IMR-90 (cell line): ENCODE data around the gene SPATA13. TPM values are rescaled to one million over a fixed set of nuclear protein-coding genes. Genes with fewer than 3 reads are reported as not detected.

Source experiments
- ATAC-seq: fragments of 200-7000 bp; cut with Tn5 transposase; 2 replicates; pipeline ENCODE4 v1.9.1; 2020; ENCODE audit warnings: low read depth, mild to moderate bottlenecking, moderate library complexity
- BruUV-seq: library from RNA; stranded (reverse); fragments of 400-500 nt; replicated peaks from 2 replicates; lab custom pipeline; 2021; lab: Mats Ljungman, UMichigan
- CTCF ChIA-PET: fragments of 300-600 bp; formaldehyde crosslinking; extraction: SDS; loops from one replicate; lab custom pipeline; 2021; ENCODE audit warnings: antibody characterized with exemption; lab: Yijun Ruan, JAX
- POLR2A ChIA-PET: fragments of 300-600 bp; sonication (Branson Sonifier 250); formaldehyde crosslinking; loops from one replicate; lab custom pipeline; 2022; ENCODE audit warnings: antibody characterized with exemption; ENCODE audit not compliant: unreplicated experiment; lab: Charles Lee
- DNase-seq: peaks from one replicate; pipeline ENCODE4 v3.0.0; 2013
- H2AFZ ChIP-seq: replicated peaks from 2 replicates; pipeline ENCODE3; 2013; ENCODE audit warnings: low read length, mild to moderate bottlenecking; ENCODE audit not compliant: poor library complexity
- H2AK5ac ChIP-seq: 2 replicates; pipeline ENCODE4 v1.6.1; 2013; ENCODE audit warnings: low read depth, low read length, inconsistent platforms
- H2AK9ac ChIP-seq: replicated peaks from 2 replicates; pipeline ENCODE3; 2013; ENCODE audit warnings: mild to moderate bottlenecking, low read depth, low read length, moderate library complexity; ENCODE audit not compliant: poor library complexity
- H2BK120ac ChIP-seq: 2 replicates; pipeline ENCODE4 v1.6.1; 2013; ENCODE audit warnings: low read depth, low read length, inconsistent platforms
- H2BK15ac ChIP-seq: 3 replicates; pipeline ENCODE4 v1.6.1; 2013; ENCODE audit warnings: low read depth, low read length, inconsistent platforms
- H2BK20ac ChIP-seq: 2 replicates; pipeline ENCODE4 v1.6.1; 2013; ENCODE audit warnings: low read depth, mild to moderate bottlenecking, inconsistent platforms, low read length, moderate library complexity
- H2BK5ac ChIP-seq: 2 replicates; pipeline ENCODE4 v1.6.1; 2013; ENCODE audit warnings: mild to moderate bottlenecking, low read depth, low read length, inconsistent platforms; ENCODE audit not compliant: poor library complexity, severe bottlenecking
- H3K14ac ChIP-seq: replicated peaks from 2 replicates; pipeline ENCODE4 v1.6.1; 2013; ENCODE audit warnings: low read depth, low read length, inconsistent platforms
- H3K18ac ChIP-seq: 2 replicates; pipeline ENCODE4 v1.6.1; 2013; ENCODE audit warnings: low read depth, low read length, control low read depth
- H3K23ac ChIP-seq: 2 replicates; pipeline ENCODE4 v1.6.1; 2013; ENCODE audit warnings: low read depth, low read length, inconsistent platforms
- H3K27ac ChIP-seq: 2 replicates; pipeline ENCODE4 v1.5.1; 2013; ENCODE audit warnings: mild to moderate bottlenecking, control low read depth, low read length; ENCODE audit not compliant: insufficient read depth
- H3K27me3 ChIP-seq: 2 replicates; pipeline ENCODE4 v1.6.1; 2013; ENCODE audit warnings: low read length; ENCODE audit not compliant: control insufficient read depth, insufficient read depth
- H3K36me3 ChIP-seq: 2 replicates; pipeline ENCODE4 v1.6.1; 2013; ENCODE audit warnings: low read length, mixed read lengths; ENCODE audit not compliant: control insufficient read depth, insufficient read depth
- H3K4ac ChIP-seq: 2 replicates; pipeline ENCODE4 v1.6.1; 2013; ENCODE audit warnings: low read depth, low read length, inconsistent platforms
- H3K4me1 ChIP-seq: 2 replicates; pipeline ENCODE4 v1.6.1; 2013; ENCODE audit warnings: low read length, mixed read lengths; ENCODE audit not compliant: control insufficient read depth, insufficient read depth
- H3K4me2 ChIP-seq: 2 replicates; pipeline ENCODE4 v1.6.1; 2013; ENCODE audit warnings: low read depth, mild to moderate bottlenecking, control low read depth, low read length, moderate library complexity
- H3K4me3 ChIP-seq: 2 replicates; pipeline ENCODE4 v1.5.1; 2013; ENCODE audit warnings: low read depth, mild to moderate bottlenecking, control low read depth, low read length, moderate library complexity; ENCODE audit not compliant: insufficient read depth
- H3K56ac ChIP-seq: 2 replicates; pipeline ENCODE4 v1.6.1; 2013; ENCODE audit warnings: low read length, inconsistent platforms; ENCODE audit not compliant: insufficient read depth; ENCODE audit errors: extremely low read depth
- H3K79me1 ChIP-seq, 2 experiments: 2 replicates each; pipeline ENCODE4 v1.6.1; 2013; ENCODE audit warnings: low read length in 2 of 2, inconsistent platforms in 1 of 2, low read depth in 1 of 2
- H3K9ac ChIP-seq: 2 replicates; pipeline ENCODE4 v1.6.1; 2013; ENCODE audit warnings: low read depth, low read length, control low read depth
- H3K9me1 ChIP-seq: 2 replicates; pipeline ENCODE4 v1.6.1; 2013; ENCODE audit warnings: low read length, inconsistent platforms; ENCODE audit not compliant: insufficient read depth
- H3K9me3 ChIP-seq: 2 replicates; pipeline ENCODE4 v1.6.1; 2013; ENCODE audit warnings: low read length; ENCODE audit not compliant: control insufficient read depth, insufficient read depth
- H4K20me1 ChIP-seq: 2 replicates; pipeline ENCODE4 v1.6.1; 2013; ENCODE audit warnings: low read length, inconsistent platforms; ENCODE audit not compliant: insufficient read depth
- H4K5ac ChIP-seq: 2 replicates; pipeline ENCODE4 v1.6.1; 2013; ENCODE audit warnings: mild to moderate bottlenecking, low read depth, low read length, control low read depth
- H4K8ac ChIP-seq, 2 experiments: 2 replicates each; pipeline ENCODE4 v1.6.1; 2013; ENCODE audit warnings: low read depth in 2 of 2, low read length in 2 of 2, control low read depth in 1 of 2, inconsistent platforms in 1 of 2
- H4K91ac ChIP-seq: 2 replicates; pipeline ENCODE4 v1.6.1; 2013; ENCODE audit warnings: low read depth, low read length, inconsistent platforms; ENCODE audit not compliant: insufficient read depth
- BHLHE40 ChIP-seq: fragments of 150-350 bp; IDR thresholded peaks from 2 replicates; pipeline ENCODE4 v1.6.1; 2016; ENCODE audit warnings: mild to moderate bottlenecking, low read depth, low read length
- CEBPB ChIP-seq: IDR thresholded peaks from 2 replicates; pipeline ENCODE4 v1.6.1; 2012; ENCODE audit warnings: low read depth, low read length, improper control_type of control experiment
- CHD1 ChIP-seq: IDR thresholded peaks from 2 replicates; pipeline ENCODE4 v1.6.1; 2012; ENCODE audit warnings: low read depth, low read length, improper control_type of control experiment
- FOS ChIP-seq: fragments of 150-350 bp; IDR thresholded peaks from 2 replicates; pipeline ENCODE4 v1.6.1; 2016; ENCODE audit warnings: low read depth, low read length
- MAFK ChIP-seq: IDR thresholded peaks from 2 replicates; pipeline ENCODE4 v1.6.1; 2012; ENCODE audit warnings: low read depth, low read length, improper control_type of control experiment
- MAZ ChIP-seq: IDR thresholded peaks from 2 replicates; pipeline ENCODE4 v1.6.1; 2012; ENCODE audit warnings: low read depth, mild to moderate bottlenecking, low read length, improper control_type of control experiment, moderate library complexity, borderline replicate concordance
- MXI1 ChIP-seq: IDR thresholded peaks from 2 replicates; pipeline ENCODE4 v1.6.1; 2012; ENCODE audit warnings: low read depth, mild to moderate bottlenecking, low read length, moderate library complexity, borderline replicate concordance
- NFE2L2 ChIP-seq: fragments of 150-350 bp; IDR thresholded peaks from 2 replicates; pipeline ENCODE4 v1.6.1; 2016; ENCODE audit warnings: low read depth, mild to moderate bottlenecking, low read length
- POLR2A ChIP-seq: IDR thresholded peaks from 2 replicates; pipeline ENCODE4 v1.6.1; 2012; ENCODE audit warnings: mild to moderate bottlenecking, low read depth, low read length
- RAD21 ChIP-seq: IDR thresholded peaks from 2 replicates; pipeline ENCODE4 v1.6.1; 2012; ENCODE audit warnings: low read length, improper control_type of control experiment
- RCOR1 ChIP-seq: IDR thresholded peaks from 2 replicates; pipeline ENCODE4 v1.6.1; 2012; ENCODE audit warnings: mild to moderate bottlenecking, low read length, improper control_type of control experiment; ENCODE audit not compliant: insufficient replicate concordance
- RFX5 ChIP-seq: IDR thresholded peaks from 2 replicates; pipeline ENCODE4 v1.8.0; 2012; ENCODE audit warnings: low read depth, mild to moderate bottlenecking, low read length, moderate library complexity
- SMC3 ChIP-seq: fragments of 150-350 bp; IDR thresholded peaks from 2 replicates; pipeline ENCODE4 v1.6.1; 2016; ENCODE audit warnings: low read depth, mild to moderate bottlenecking, antibody characterized with exemption, low read length, moderate library complexity
- WGBS, 2 experiments: methylation state at CpG; one replicate each; pipeline versions ENCODE4 v1.1.5 to v1.1.7; 2013; ENCODE audit warnings: missing lambda C conversion rate in 2 of 2; ENCODE audit not compliant: insufficient read length in 1 of 2; ENCODE audit errors: extremely low coverage in 2 of 2; 5-methylcytosine and 5-hydroxymethylcytosine counted together
- dilution Hi-C: fragments of 300-500 bp; cut with HindIII; formaldehyde crosslinking; loops from one replicate; pipeline ENCODE4 v1.14.3; 2018; ENCODE audit warnings: low sequenced_read_pairs; ENCODE audit not compliant: unreplicated experiment
- in situ Hi-C: fragments of 300-500 bp; cut with MboI; formaldehyde crosslinking; loops from 3 replicates; pipeline ENCODE4 v1.14.3; 2019; ENCODE audit warnings: low sequenced_read_pairs, inconsistent platforms, mixed read lengths
- intact Hi-C: fragments of 100-400 bp; cut with micrococcal nuclease; formaldehyde crosslinking; loops from 2 replicates; pipeline ENCODE4 v1.10.0; 2022
- polyA plus RNA-seq, 3 experiments: library from polyadenylated mRNA; depleted of rRNA; stranded (reverse); fragments of >200 nt; gene quantifications; 2 replicates each; pipeline ENCODE4 v1.2.3, GENCODE V29; 2012; ENCODE audit warnings: low replicate concordance in 1 of 3
- total RNA-seq: library from RNA; depleted of rRNA; stranded (reverse); fragments of >200 nt; gene quantifications from 2 replicates; pipeline ENCODE4 v1.2.3, GENCODE V29; 2012
- TF ChIP-seq, protein P1 (sequence below): fragments of 150-350 bp; IDR thresholded peaks from 2 replicates; pipeline ENCODE4 v1.6.1; 2016; ENCODE audit warnings: low read depth, mild to moderate bottlenecking, low read length, moderate library complexity, borderline replicate concordance
- TF ChIP-seq, protein P2 (sequence below): conservative IDR thresholded peaks from 2 replicates; pipeline ENCODE4 v1.5.1; 2012; ENCODE audit warnings: mild to moderate bottlenecking, low read depth, low read length, improper control_type of control experiment
- TF ChIP-seq, protein P3 (sequence below): fragments of 150-350 bp; IDR thresholded peaks from 2 replicates; pipeline ENCODE4 v1.6.1; 2017; ENCODE audit warnings: mild to moderate bottlenecking, antibody characterized with exemption, low read length, low read depth

Gene SPATA13
- total and polyA plus RNA-seq, 2 of the 4 experiments (the other 2 are of a cell fraction), result 10.5 to 12.5 TPM

DNA sequence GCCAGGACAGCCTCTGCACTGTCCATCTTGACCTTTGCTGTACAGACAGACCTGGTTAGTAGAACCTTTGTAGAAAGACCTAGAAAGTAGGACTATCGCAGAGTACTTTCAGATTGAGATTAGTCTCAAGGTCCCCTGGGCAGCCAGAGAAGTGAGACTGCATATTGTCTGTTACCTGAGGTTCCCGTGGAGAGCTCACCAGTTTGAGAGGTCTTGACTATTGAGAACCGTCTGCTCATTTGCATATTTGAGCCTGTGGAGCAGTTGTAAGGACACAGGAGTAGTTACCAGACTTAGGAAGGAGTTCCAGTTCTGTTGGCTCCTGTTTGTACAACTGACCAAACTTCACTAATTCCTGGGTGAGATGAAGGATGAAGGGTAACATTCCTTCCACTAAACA is 66.2 kb downstream of the SPATA13 start:
- Histone ChIP-seq H3K27ac (no peak overlapping the region), H3K27me3 (no peaks in the 10 kb centered on the region), H3K9me3 (no peaks in the 10 kb centered on the region), H3K14ac (no peak overlapping the region), H2AK9ac (no peak overlapping the region), H3K4me3 (no peak overlapping the region), H3K79me1 (peaks cover 23 to 58% of the 10 kb centered on the region in 2 experiments), H3K23ac (no peak overlapping the region; the same call in 1 of the 2 replicates), H2BK20ac (no peak overlapping the region), H4K5ac (no peak overlapping the region), H3K56ac (no peak overlapping the region), H2AFZ (no peak overlapping the region), H4K91ac (no peak overlapping the region), H2BK15ac (no peak overlapping the region), H3K9me1 (peaks cover under 1% of the 10 kb centered on the region), H2BK120ac (no peak overlapping the region), H3K4me1 (no peaks in the 10 kb centered on the region), H4K8ac (no peak overlapping the region), H3K4ac (no peak overlapping the region), H3K36me3 (peaks cover 20% of the 10 kb centered on the region), H3K4me2 (no peak overlapping the region), H3K9ac (no peak overlapping the region), H2BK5ac (no peak overlapping the region), H4K20me1 (0 out of 2 replicates have a peak, but pooled peaks cover 8% of the 10 kb centered on the region), H3K18ac (no peak overlapping the region), H2AK5ac (0 out of 2 replicates have a peak overlapping the region, but pooled peaks have one; percentile 13)
- ATAC-seq (no peak), DNase-seq (no peak)
- BruUV-seq, result no TSS peak
- no peak for TF ChIP-seq MAFK
- TF ChIP-seq POLR2A, result no peak
- no peak for TF ChIP-seq RCOR1
- no peak for TF ChIP-seq FOS
- no peak for TF ChIP-seq RAD21
- no peak for TF ChIP-seq NFE2L2
- TF ChIP-seq MAZ, result no peak
- TF ChIP-seq, protein P1, sequence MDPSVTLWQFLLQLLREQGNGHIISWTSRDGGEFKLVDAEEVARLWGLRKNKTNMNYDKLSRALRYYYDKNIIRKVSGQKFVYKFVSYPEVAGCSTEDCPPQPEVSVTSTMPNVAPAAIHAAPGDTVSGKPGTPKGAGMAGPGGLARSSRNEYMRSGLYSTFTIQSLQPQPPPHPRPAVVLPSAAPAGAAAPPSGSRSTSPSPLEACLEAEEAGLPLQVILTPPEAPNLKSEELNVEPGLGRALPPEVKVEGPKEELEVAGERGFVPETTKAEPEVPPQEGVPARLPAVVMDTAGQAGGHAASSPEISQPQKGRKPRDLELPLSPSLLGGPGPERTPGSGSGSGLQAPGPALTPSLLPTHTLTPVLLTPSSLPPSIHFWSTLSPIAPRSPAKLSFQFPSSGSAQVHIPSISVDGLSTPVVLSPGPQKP, result no peak
- TF ChIP-seq, protein P2, sequence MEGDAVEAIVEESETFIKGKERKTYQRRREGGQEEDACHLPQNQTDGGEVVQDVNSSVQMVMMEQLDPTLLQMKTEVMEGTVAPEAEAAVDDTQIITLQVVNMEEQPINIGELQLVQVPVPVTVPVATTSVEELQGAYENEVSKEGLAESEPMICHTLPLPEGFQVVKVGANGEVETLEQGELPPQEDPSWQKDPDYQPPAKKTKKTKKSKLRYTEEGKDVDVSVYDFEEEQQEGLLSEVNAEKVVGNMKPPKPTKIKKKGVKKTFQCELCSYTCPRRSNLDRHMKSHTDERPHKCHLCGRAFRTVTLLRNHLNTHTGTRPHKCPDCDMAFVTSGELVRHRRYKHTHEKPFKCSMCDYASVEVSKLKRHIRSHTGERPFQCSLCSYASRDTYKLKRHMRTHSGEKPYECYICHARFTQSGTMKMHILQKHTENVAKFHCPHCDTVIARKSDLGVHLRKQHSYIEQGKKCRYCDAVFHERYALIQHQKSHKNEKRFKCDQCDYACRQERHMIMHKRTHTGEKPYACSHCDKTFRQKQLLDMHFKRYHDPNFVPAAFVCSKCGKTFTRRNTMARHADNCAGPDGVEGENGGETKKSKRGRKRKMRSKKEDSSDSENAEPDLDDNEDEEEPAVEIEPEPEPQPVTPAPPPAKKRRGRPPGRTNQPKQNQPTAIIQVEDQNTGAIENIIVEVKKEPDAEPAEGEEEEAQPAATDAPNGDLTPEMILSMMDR, result no peak
- TF ChIP-seq SMC3, result no peak
- TF ChIP-seq RFX5, result no peak
- TF ChIP-seq BHLHE40, result no peak
- no peak for TF ChIP-seq MXI1
- no peak for TF ChIP-seq CEBPB
- TF ChIP-seq, protein P3, sequence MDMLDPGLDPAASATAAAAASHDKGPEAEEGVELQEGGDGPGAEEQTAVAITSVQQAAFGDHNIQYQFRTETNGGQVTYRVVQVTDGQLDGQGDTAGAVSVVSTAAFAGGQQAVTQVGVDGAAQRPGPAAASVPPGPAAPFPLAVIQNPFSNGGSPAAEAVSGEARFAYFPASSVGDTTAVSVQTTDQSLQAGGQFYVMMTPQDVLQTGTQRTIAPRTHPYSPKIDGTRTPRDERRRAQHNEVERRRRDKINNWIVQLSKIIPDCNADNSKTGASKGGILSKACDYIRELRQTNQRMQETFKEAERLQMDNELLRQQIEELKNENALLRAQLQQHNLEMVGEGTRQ, result no peak
- TF ChIP-seq CHD1, result no peak
- intact Hi-C loops (no loop called here), dilution Hi-C loops (no loop called here), in situ Hi-C loops (loop anchor here (10.0 kb wide), 1 partner anchor 172 kb away; no protein-coding TSS in a partner anchor)
- POLR2A ChIA-PET, result no interaction called here
- WGBS, 2 experiments, result 100% methylated on average over 1 of the region's 3 CpGs; no CpG with 5 or more reads in 1 of the 2 experiments
- CTCF ChIA-PET, result interaction anchor here (1.3 kb wide), 1 partner anchor 173 kb away, joined by 5 read pairs; no protein-coding TSS in a partner anchor
